NCI-H2196 (cell line): ENCODE measurements around the gene SPDYE3.
"Not testable (repeated sequence)": the region's sequence is repeated elsewhere in the genome, so short reads cannot be mapped to it uniquely, and the experiment has no call there.

ENCODE experiments used
- DNase-seq: peaks from one replicate; lab custom pipeline; 2025; ENCODE audit not compliant: unreplicated experiment; lab: John Stamatoyannopoulos, UW

Gene SPDYE3, protein sequence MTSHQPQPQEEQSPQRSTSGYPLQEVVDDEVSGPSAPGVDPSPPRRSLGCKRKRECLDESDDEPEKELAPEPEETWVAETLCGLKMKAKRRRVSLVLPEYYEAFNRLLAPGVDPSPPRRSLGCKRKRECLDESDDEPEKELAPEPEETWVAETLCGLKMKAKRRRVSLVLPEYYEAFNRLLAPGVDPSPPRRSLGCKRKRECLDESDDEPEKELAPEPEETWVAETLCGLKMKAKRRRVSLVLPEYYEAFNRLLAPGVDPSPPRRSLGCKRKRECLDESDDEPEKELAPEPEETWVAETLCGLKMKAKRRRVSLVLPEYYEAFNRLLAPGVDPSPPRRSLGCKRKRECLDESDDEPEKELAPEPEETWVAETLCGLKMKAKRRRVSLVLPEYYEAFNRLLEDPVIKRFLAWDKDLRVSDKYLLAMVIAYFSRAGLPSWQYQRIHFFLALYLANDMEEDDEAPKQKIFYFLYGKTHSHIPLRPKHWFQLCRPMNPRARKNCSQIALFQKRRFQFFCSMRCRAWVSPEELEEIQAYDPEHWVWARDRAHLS

DNA sequence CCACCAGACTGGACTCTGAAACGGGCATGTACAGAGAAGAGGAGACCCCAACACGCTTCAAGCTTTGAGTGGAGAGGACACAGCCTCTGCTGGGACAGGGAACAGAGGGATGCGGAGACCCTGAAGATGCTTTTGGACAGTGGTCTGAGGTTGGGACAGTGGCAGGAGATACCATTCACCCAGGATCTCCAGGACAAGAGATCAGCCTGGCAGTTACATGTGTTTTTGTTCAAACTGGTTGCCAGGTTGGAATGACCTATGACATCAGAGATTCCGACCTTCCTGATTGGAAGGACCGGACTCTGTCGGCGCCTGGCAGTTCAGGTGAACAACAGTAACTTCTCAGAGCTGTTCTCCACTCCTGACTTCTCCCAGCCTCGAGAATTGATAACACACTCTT is at the start of gene SPDYE3:
SPDYE3 (plus strand) TSS at position 301 of the 400 bp plus-strand sequence. CDS start 184 bp downstream, outside the sequence.
- DNase-seq, result not testable (repeated sequence)

DNA sequence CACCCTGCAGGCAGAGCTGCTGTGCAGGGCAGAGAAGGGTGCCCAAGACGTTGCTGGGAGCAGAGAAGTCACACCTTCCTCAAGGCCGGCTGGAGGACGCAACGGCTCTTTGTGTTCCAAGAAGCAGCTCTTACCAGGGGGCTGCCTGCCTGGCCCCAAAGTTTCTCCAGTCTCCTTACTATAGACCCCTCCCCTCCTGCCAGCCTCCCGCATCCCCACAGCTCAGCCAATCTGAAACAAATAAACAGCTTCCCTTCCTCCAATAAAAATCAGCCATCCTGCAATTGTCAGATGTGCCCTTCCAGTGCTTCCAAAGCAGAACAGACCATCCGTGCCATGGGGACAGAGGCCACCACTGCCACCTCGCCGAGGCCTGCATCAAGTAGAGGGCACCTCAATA is 47.5 kb upstream of the SPDYE3 start:
- DNase-seq, result not testable (repeated sequence)

DNA sequence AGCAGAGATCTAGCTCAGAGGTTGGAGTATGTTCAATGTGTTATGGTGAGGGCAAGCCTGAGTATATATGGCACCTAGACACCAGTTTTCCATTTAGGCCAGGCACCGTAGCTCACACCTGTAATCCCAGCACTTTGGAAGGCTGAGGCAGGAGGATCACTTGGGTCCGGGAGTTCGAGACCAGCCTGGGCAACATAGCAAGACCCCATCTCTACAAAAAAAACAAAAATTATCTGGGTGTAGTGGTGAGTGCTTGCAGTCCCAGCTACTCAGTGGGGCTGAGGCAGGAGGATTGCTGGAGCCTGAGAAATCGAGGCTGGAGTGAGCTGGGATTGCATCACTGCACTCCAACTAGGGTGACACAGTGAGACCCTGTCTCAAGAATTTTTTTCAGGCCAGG is 44.6 kb upstream of the SPDYE3 start:
- not testable (repeated sequence) for DNase-seq

DNA sequence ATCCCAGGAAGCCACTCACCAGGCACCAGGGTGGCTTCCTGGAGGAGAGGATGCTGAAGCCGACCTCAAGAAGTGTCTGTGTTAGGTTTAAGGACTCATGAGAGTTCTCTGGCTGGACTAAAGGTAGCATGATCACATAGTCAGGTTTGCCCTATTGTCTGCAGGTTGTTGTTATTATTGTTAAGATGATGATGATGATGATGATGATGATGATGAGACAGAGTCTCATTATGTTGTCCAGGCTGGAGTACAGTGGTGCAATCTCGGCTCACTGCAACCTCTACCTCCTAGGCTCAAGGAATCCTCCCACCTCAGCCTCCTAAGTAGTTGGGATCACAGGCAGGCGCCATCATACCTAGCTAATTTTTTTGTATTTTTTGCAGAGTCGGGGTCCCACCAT is 43.3 kb upstream of the SPDYE3 start:
- DNase-seq, result not testable (repeated sequence)

DNA sequence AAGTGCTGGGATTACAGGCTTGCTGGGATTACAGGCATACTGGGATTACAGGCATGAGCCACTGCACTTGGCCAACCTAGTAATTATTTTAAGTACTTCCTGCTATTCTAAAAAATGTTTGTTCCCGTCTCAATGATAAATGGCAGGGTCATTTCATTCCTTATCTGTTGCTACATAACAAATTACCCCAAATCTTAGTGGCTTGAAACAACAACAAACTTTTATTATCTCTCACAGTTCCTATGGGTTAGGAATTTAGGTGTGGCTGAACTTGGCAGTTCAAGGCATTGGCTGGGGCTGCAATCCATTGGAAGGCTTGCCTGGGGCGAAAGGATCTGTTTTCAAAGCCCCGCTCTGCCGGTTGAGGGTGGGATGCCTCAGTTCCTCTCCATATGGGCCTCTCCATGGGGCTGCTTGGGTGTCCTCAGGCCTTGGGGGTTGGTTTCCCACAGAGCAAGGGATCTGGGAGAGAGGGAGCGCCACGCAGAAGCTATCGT is 42.8 kb upstream of the SPDYE3 start:
- DNase-seq, result not testable (repeated sequence)

GRCh38 chr7:100265851-100266250 is 41.7 kb upstream of the SPDYE3 start:
- not testable (repeated sequence) for DNase-seq

DNA sequence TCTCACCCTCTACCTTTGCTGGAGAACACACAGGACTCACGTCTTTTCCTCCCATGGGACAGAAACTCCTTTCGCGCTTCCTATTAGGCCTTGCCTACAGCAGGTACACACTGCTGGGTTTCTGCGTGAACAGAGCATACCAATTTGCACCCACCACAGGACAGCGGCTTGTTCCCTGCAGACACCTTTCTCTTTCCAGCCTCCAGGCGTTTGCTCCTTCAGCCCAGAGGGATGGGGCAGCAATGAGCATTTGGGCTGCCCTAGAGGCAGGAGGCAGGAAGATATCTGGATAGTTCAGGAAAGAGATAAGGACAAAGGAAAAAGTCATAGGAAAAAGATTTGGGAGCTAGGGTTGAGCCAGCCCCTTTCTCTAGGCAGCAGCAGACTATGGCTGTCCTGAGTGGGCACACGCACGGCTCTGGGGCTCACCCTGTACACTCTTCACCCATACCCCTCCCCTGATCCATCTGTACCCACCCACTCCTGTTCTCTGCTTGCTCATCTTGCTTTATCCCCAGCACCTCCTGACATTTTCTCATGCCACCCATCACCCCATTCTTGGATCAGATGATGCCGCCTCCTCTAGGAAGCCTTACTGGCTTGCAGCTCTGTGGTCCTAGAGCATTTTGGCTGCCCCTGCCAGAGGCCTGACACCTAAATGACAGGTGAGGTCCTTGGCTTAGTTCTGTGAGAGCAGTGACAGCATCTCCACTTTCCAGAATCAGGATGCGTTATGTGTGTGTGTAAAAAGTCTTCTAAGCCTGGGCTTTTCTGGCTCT is 40.7 kb upstream of the SPDYE3 start:
- no peak for DNase-seq

GRCh38 chr7:100267648-100268047 is 39.9 kb upstream of the SPDYE3 start:
- no peak for DNase-seq

DNA sequence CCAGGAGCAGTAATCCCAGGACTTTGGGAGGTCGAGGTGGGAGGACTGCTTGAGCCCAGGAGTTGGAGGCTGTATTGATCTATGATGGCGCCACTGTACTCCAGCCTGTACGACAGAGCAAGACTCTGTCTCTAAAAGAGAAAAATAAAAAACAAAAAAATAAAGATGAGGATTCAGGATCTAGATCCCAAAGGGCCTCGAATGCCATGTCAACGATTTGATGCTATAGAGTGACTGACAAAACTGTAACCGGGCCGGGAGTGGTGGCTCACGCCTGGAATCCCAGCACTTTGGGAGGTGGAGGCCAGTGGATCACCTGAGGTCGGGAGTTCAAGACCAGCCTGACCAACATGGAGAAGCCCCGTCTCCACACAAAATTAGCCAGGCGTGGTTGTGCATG is 38.6 kb upstream of the SPDYE3 start:
- not testable (repeated sequence) for DNase-seq

DNA sequence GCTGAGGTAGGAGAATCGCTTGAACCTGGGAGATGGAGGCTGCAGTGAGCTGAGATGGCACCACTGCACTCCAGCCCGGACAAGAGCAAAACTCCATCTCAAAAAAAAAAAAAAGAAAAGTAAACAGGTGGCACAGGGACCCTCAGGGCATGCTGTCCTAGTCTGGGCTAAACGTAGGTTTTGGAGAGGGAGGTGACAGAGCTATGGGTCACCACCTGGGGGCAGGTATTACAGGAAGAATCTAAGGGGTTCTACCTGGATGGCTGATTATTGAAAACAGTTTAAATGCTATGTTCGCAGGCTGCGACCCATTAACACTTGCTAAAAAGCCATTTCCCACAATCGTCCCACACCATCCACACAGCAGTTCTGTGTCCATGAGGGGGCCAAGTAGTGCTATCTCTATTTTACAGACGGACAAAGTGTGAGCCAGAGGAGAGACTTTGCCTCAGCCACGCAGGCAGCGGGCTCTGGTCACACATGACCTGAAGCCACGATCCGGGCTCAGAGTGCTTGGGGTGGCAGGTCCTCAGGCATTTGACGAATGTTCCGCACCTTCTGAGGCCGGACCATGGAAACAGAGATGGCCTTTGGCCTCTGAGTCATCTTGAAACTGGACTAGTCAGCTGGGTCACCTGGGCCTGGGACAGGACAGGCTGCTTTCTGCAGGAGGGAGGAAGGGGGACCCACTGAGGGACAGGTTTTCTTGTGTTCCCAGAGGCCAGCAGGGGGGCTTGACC is 38.0 kb upstream of the SPDYE3 start:
- not testable (repeated sequence) for DNase-seq

- not testable (repeated sequence) for DNase-seq
These were observed 37.2 kb upstream of the SPDYE3 start for GRCh38 chr7:100270046-100270918.

DNA sequence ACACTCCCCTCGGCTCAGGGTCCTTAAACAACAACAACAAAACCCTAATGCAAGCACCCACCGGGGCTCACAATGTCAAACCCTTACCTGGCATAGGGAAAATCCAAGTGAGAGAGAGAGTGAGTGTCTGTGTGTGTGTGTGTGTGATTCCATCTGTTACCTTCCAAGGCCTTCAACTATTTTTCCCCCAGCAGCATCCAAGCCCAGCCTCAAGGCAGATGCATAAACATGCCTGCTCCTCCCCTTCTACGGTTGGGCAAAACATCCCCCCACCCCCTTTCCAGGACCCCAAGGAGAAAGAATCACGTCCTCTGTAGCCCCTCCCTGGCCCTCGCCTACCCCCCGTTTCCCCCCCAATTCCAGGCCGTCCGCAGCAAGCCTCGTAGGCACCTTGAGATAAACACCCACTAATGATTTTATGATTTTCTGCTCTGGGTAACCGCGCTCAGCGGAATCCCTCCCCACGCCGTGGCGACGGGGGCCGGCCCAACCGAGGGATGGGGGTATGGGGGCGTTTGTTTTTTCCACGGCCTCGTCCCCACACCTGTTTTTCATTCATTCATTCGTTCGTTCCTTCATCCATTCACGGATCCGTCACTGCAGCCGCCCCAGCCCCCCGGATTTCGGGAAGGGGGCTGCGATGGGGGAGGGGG is 36.4 kb upstream of the SPDYE3 start:
- not testable (repeated sequence) for DNase-seq

GRCh38 chr7:100271716-100272537 is 35.6 kb upstream of the SPDYE3 start:
- DNase-seq, result peak; percentile 94

DNA sequence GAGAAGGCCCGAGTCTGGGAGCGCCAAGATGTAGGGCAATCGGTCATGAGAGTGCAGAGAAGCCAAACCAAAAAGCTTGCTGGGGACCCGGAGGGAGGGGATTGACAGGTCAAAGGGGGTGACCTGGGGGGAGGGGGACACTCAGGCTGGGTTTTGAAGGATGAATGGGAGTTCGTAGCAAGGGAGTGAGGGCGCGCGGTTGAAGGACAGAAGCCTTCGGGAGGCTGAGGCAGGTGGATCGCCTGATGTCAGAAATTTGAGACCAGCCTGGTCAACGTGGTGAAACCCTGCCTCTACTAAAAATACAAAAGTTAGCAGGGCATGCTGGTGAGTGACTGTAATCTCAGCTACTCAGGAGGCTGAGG is 35.0 kb upstream of the SPDYE3 start:
- not testable (repeated sequence) for DNase-seq

- no peak for DNase-seq
These were observed 32.4 kb upstream of the SPDYE3 start for GRCh38 chr7:100275120-100275519.

DNA sequence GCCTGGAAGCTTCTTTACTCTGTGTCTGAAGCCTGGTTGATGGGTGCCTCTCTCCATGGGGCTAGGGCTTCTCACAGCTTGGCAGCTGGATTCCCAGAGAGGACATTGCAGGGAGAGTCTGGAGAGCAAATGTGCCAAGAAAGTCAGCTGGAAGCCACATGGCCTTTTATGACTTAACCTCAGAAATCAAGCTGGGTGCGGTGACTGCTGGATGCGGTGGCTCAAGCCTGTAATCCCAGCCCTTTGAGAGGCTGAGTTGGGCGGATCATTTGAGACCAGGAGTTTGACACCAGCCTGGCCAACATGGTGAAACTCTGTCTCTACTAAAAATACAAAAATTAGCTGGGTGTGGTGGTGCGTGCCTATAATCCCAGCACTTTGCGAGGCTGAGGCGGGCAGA is 31.4 kb upstream of the SPDYE3 start:
- DNase-seq, result not testable (repeated sequence)

- not testable (repeated sequence) for DNase-seq
These were observed 25.4 kb upstream of the SPDYE3 start for GRCh38 chr7:100282069-100282608.

DNA sequence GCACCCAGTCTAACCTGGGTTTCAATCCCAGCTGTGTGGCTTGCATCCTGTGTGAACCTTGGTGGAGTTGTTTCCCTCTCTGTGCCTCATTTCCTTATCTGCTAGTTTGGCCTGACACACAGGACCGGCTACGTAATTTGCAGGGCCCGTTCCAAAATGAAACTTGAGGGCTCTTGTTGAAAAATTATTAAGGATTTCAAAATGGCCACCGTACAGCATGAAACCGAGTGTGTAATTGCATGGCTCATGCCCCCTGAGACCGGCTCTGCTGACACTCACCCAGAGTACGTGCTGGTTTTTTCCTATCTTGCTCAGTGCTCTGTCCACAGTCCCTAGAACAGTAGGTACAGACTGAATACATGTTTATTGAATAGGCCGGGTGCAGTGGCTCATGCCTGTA is 24.4 kb upstream of the SPDYE3 start:
- not testable (repeated sequence) for DNase-seq
